DOHH2 (cell line): ENCODE measurements around the gene NNAT.

Experiments
- H3F3A ChIP-seq: fragments of 200-600 bp; sonication (generic), shearing (Covaris generic); 2 replicates; pipeline ENCODE4 v1.6.0; 2016; ENCODE audit warnings: antibody characterized with exemption, mild to moderate bottlenecking; ENCODE audit not compliant: control insufficient read depth, insufficient read depth
- H3K27ac ChIP-seq: fragments of 200-600 bp; sonication (generic); 2 replicates; pipeline ENCODE4 v1.5.1; 2014; ENCODE audit warnings: low read depth, mild to moderate bottlenecking, low read length, moderate library complexity
- H3K27me3 ChIP-seq: fragments of 200-600 bp; sonication (generic); 2 replicates; pipeline ENCODE4 v1.6.1; 2014; ENCODE audit warnings: mild to moderate bottlenecking, low read length, mixed read lengths; ENCODE audit not compliant: control insufficient read depth
- H3K36me3 ChIP-seq: fragments of 200-600 bp; sonication (generic); 2 replicates; pipeline ENCODE4 v1.6.1; 2014; ENCODE audit warnings: mild to moderate bottlenecking, low read length, moderate library complexity, mixed read lengths; ENCODE audit not compliant: control insufficient read depth
- H3K4me1 ChIP-seq: fragments of 200-600 bp; sonication (generic); 2 replicates; pipeline ENCODE4 v1.6.1; 2014; ENCODE audit warnings: mild to moderate bottlenecking, low read length, mixed read lengths; ENCODE audit not compliant: control insufficient read depth
- H3K4me2 ChIP-seq: fragments of 200-600 bp; sonication (generic); 2 replicates; pipeline ENCODE4 v1.6.0; 2014; ENCODE audit warnings: mild to moderate bottlenecking, low read length, moderate library complexity
- H3K4me3 ChIP-seq: fragments of 200-600 bp; sonication (generic); 2 replicates; pipeline ENCODE4 v1.5.1; 2014; ENCODE audit warnings: mild to moderate bottlenecking, low read length, mixed read lengths
- H3K79me2 ChIP-seq: fragments of 200-600 bp; sonication (generic); 2 replicates; pipeline ENCODE4 v1.6.1; 2014; ENCODE audit warnings: mild to moderate bottlenecking, low read length, mixed read lengths; ENCODE audit not compliant: control insufficient read depth
- H3K9me2 ChIP-seq: fragments of 200-600 bp; sonication (generic); replicated peaks from 2 replicates; pipeline ENCODE4 v1.6.1; 2014; ENCODE audit warnings: mild to moderate bottlenecking, low read length, mixed read lengths; ENCODE audit not compliant: control insufficient read depth
- H3K9me3 ChIP-seq: fragments of 200-600 bp; sonication (generic); 2 replicates; pipeline ENCODE4 v1.6.1; 2014; ENCODE audit warnings: antibody characterized with exemption, low read length, mixed read lengths; ENCODE audit not compliant: control insufficient read depth, insufficient read depth
- H4K20me1 ChIP-seq: fragments of 200-600 bp; sonication (generic); 2 replicates; pipeline ENCODE4 v1.6.0; 2014; ENCODE audit warnings: low read depth, mild to moderate bottlenecking, antibody characterized with exemption, low read length, moderate library complexity; ENCODE audit not compliant: control insufficient read depth, insufficient read depth
- CTCF ChIP-seq: fragments of 200-600 bp; sonication (generic); IDR thresholded peaks from one replicate; pipeline ENCODE4 v1.5.1; 2014; ENCODE audit warnings: antibody characterized with exemption, mild to moderate bottlenecking, low read depth, low read length; ENCODE audit not compliant: poor library complexity, severe bottlenecking
- EZH2phosphoT487 ChIP-seq: fragments of 200-600 bp; sonication (generic); IDR thresholded peaks from 2 replicates; pipeline ENCODE4 v1.6.1; 2017; ENCODE audit warnings: borderline replicate concordance, mild to moderate bottlenecking, antibody characterized with exemption, low read length, moderate library complexity, mixed read lengths

The NNAT gene

GRCh38 chr20:37527638-37528445 is 6.8 kb downstream of the NNAT start, which contains the start of gene BLCAP:
TSS of gene BLCAP (minus strand) at chr20:37527876. CDS start at chr20:37519174, 8,702 bp downstream.
- no peaks in the 10 kb centered on the region for H3K9me2 ChIP-seq
- peak within 1 kb of the TSS; percentile 91 for H3K4me3 ChIP-seq
- H3K9me3 ChIP-seq, result no peaks in the 10 kb centered on the region
- 0 out of 2 replicates have a peak, but pooled peaks cover 5% of the 10 kb centered on the region for H3K36me3 ChIP-seq
- TF ChIP-seq CTCF, result no peak
- no peak for TF ChIP-seq EZH2phosphoT487
- H3K4me1 ChIP-seq, result peaks cover 31% of the 10 kb centered on the region
- no peaks in the 10 kb centered on the region for H3F3A ChIP-seq
- peaks cover 10% of the 10 kb centered on the region; the same call in 1 of the 2 replicates for H4K20me1 ChIP-seq
- H3K4me2 ChIP-seq, result peak within 1 kb of the TSS; percentile 80
- peak within 1 kb of the TSS; percentile 59 for H3K27ac ChIP-seq
- no peaks in the 10 kb centered on the region for H3K27me3 ChIP-seq
- peaks cover 52% of the 10 kb centered on the region for H3K79me2 ChIP-seq

- peak overlapping the region; percentile 59; the same call in 1 of the 2 replicates for H3K27ac ChIP-seq
- H3K9me2 ChIP-seq, result no peaks in the 10 kb centered on the region
- H3K79me2 ChIP-seq, result peaks cover 44% of the 10 kb centered on the region
- H4K20me1 ChIP-seq, result peaks cover 10% of the 10 kb centered on the region; the same call in 1 of the 2 replicates
- peak overlapping the region; percentile 91 for H3K4me3 ChIP-seq
- H3F3A ChIP-seq, result no peaks in the 10 kb centered on the region
- H3K36me3 ChIP-seq, result 0 out of 2 replicates have a peak, but pooled peaks cover 5% of the 10 kb centered on the region
- H3K4me1 ChIP-seq, result peaks cover 31% of the 10 kb centered on the region
- peak overlapping the region; percentile 80 for H3K4me2 ChIP-seq
- H3K9me3 ChIP-seq, result no peaks in the 10 kb centered on the region
- TF ChIP-seq CTCF (no peak), EZH2phosphoT487 (no peak)
- no peaks in the 10 kb centered on the region for H3K27me3 ChIP-seq
Observed at GRCh38 chr20:37528446-37529213, 7.6 kb downstream of the NNAT start.

- H3K79me2 ChIP-seq, result peaks cover 37% of the 10 kb centered on the region
- H3K36me3 ChIP-seq, result 0 out of 2 replicates have a peak, but pooled peaks cover 5% of the 10 kb centered on the region
- H3K27ac ChIP-seq, result no peak overlapping the region
- no peaks in the 10 kb centered on the region for H3F3A ChIP-seq
- no peak for TF ChIP-seq EZH2phosphoT487
- no peak for TF ChIP-seq CTCF
- peak overlapping the region; percentile 80 for H3K4me2 ChIP-seq
- H4K20me1 ChIP-seq, result peaks cover 10% of the 10 kb centered on the region; the same call in 1 of the 2 replicates
- no peaks in the 10 kb centered on the region for H3K9me2 ChIP-seq
- H3K9me3 ChIP-seq, result no peaks in the 10 kb centered on the region
- peaks cover 31% of the 10 kb centered on the region for H3K4me1 ChIP-seq
- peak overlapping the region; percentile 91; the same call in 1 of the 2 replicates for H3K4me3 ChIP-seq
- H3K27me3 ChIP-seq, result no peaks in the 10 kb centered on the region
Observed at GRCh38 chr20:37529214-37529967, 8.3 kb downstream of the NNAT start.
